Measurements from ENCODE around the gene GPR15LG. TPM values are rescaled to one million over a fixed set of nuclear protein-coding genes. Genes with fewer than 3 reads are reported as not detected.
"Not testable (repeated sequence)": the region's sequence is repeated elsewhere in the genome, so short reads cannot be mapped to it uniquely, and the experiment has no call there.

Gene GPR15LG
- total RNA-seq, 1 experiment from 2014 or later, result not detected

GRCh38 chr10:84160663-84161362, 12.8 kb upstream of the GPR15LG start:
- in situ Hi-C loops (cut with HindIII; ENCODE audit: low sequenced_read_pairs), result no loop called here
- no peak for DNase-seq (ENCODE audit: low spot score)

- no peak for DNase-seq (ENCODE audit: low spot score)
- in situ Hi-C loops (cut with HindIII; ENCODE audit: low sequenced_read_pairs), result no loop called here
Observed at GRCh38 chr10:84163996-84164395, 9.6 kb upstream of the GPR15LG start.

- in situ Hi-C loops (cut with HindIII; ENCODE audit: low sequenced_read_pairs), result no loop called here
- DNase-seq (ENCODE audit: low spot score), result no peak
Observed at GRCh38 chr10:84164442-84164841, 9.2 kb upstream of the GPR15LG start.

GRCh38 chr10:84166620-84167288, 6.8 kb upstream of the GPR15LG start:
- in situ Hi-C loops (cut with HindIII; ENCODE audit: low sequenced_read_pairs), result no loop called here
- no peak for DNase-seq (ENCODE audit: low spot score)

GRCh38 chr10:84167289-84167653, 6.3 kb upstream of the GPR15LG start:
- DNase-seq (ENCODE audit: low spot score); in situ Hi-C loops (cut with HindIII; ENCODE audit: low sequenced_read_pairs): not testable (repeated sequence)

- in situ Hi-C loops (cut with HindIII; ENCODE audit: low sequenced_read_pairs); DNase-seq (ENCODE audit: low spot score): not testable (repeated sequence)
Observed at GRCh38 chr10:84168382-84168781, 5.2 kb upstream of the GPR15LG start.

GRCh38 chr10:84171237-84171636, 2.4 kb upstream of the GPR15LG start:
- in situ Hi-C loops (cut with HindIII; ENCODE audit: low sequenced_read_pairs); DNase-seq (ENCODE audit: low spot score): not testable (repeated sequence)

- in situ Hi-C loops (cut with HindIII; ENCODE audit: low sequenced_read_pairs); DNase-seq (ENCODE audit: low spot score): not testable (repeated sequence)
Observed at GRCh38 chr10:84171700-84172466, 1.7 kb upstream of the GPR15LG start.

- in situ Hi-C loops (cut with HindIII; ENCODE audit: low sequenced_read_pairs), result no loop called here
- DNase-seq (ENCODE audit: low spot score), result no peak
Observed at GRCh38 chr10:84172467-84173356, 889 bp upstream of the GPR15LG start.

- in situ Hi-C loops (cut with HindIII; ENCODE audit: low sequenced_read_pairs), result no loop called here
- DNase-seq (ENCODE audit: low spot score), result no peak
Observed at GRCh38 chr10:84175436-84175835, 1.8 kb downstream of the GPR15LG start.

GRCh38 chr10:84176351-84176750, 2.8 kb downstream of the GPR15LG start:
- no peak for DNase-seq (ENCODE audit: low spot score)

GRCh38 chr10:84176836-84177474, 3.4 kb downstream of the GPR15LG start:
- in situ Hi-C loops (cut with HindIII; ENCODE audit: low sequenced_read_pairs), result no loop called here
- DNase-seq (ENCODE audit: low spot score), result peak; percentile 8

More at GRCh38 chr10:84176351-84176750, 2.8 kb downstream of the GPR15LG start:
- in situ Hi-C loops (cut with HindIII; ENCODE audit: low sequenced_read_pairs), result no loop called here

- DNase-seq (ENCODE audit: low spot score), result peak; percentile 94
- in situ Hi-C loops (cut with HindIII; ENCODE audit: low sequenced_read_pairs), result no loop called here
Observed at GRCh38 chr10:84177541-84178141, 4.0 kb downstream of the GPR15LG start.

- no peak for DNase-seq (ENCODE audit: low spot score)
- in situ Hi-C loops (cut with HindIII; ENCODE audit: low sequenced_read_pairs), result no loop called here
Observed at GRCh38 chr10:84178160-84178609, 4.6 kb downstream of the GPR15LG start.

GRCh38 chr10:84179059-84179710, 5.6 kb downstream of the GPR15LG start:
- DNase-seq (ENCODE audit: low spot score), result peak; percentile 78

GRCh38 chr10:84180386-84180785, 6.8 kb downstream of the GPR15LG start:
- in situ Hi-C loops (cut with HindIII; ENCODE audit: low sequenced_read_pairs); DNase-seq (ENCODE audit: low spot score): not testable (repeated sequence)

More at GRCh38 chr10:84179059-84179710, 5.6 kb downstream of the GPR15LG start:
- in situ Hi-C loops (cut with HindIII; ENCODE audit: low sequenced_read_pairs), result no loop called here

GRCh38 chr10:84181631-84182030, 8.0 kb downstream of the GPR15LG start:
- no peak for DNase-seq (ENCODE audit: low spot score)
- in situ Hi-C loops (cut with HindIII; ENCODE audit: low sequenced_read_pairs), result no loop called here

- in situ Hi-C loops (cut with HindIII; ENCODE audit: low sequenced_read_pairs), result no loop called here
Observed at GRCh38 chr10:84184517-84184916, 10.9 kb downstream of the GPR15LG start.

More at GRCh38 chr10:84184517-84184916, 10.9 kb downstream of the GPR15LG start:
- DNase-seq (ENCODE audit: low spot score), result no peak

Measured in G401 (cell line).